GM23338 (cell line): ENCODE data around the gene CANT1. TPM values are rescaled to one million over a fixed set of nuclear protein-coding genes. Genes with fewer than 3 reads are reported as not detected.

Source experiments
- ATAC-seq: fragments of 200-7000 bp; cut with Tn5 transposase; 3 replicates; pipeline ENCODE4 v1.9.1; 2020
- DNase-seq: peaks from one replicate; pipeline ENCODE4 v3.0.0-alpha.2; 2015; ENCODE audit warnings: low spot score
- H2AFZ ChIP-seq: fragments of 200-600 bp; sonication (generic); 2 replicates; pipeline ENCODE4 v1.8.0; 2016; ENCODE audit warnings: antibody characterized with exemption, mild to moderate bottlenecking, moderate library complexity
- H3F3A ChIP-seq: fragments of 200-600 bp; sonication (generic); replicated peaks from 2 replicates; pipeline ENCODE4 v1.8.0; 2017; ENCODE audit warnings: antibody characterized with exemption, mixed run types, low read depth
- H3K27ac ChIP-seq: fragments of 200-600 bp; sonication (generic); 2 replicates; pipeline ENCODE4 v1.6.1; 2016; ENCODE audit warnings: low read depth
- H3K27me3 ChIP-seq: fragments of 200-600 bp; sonication (generic); 2 replicates; pipeline ENCODE4 v1.8.0; 2016; ENCODE audit warnings: mild to moderate bottlenecking, mixed run types, moderate library complexity; ENCODE audit not compliant: insufficient read depth
- H3K36me3 ChIP-seq: fragments of 200-600 bp; sonication (generic); 2 replicates; pipeline ENCODE4 v1.8.0; 2016; ENCODE audit warnings: mild to moderate bottlenecking; ENCODE audit not compliant: insufficient read depth
- H3K4me1 ChIP-seq: fragments of 200-600 bp; sonication (generic); 2 replicates; pipeline ENCODE4 v1.8.0; 2016; ENCODE audit warnings: mild to moderate bottlenecking, moderate library complexity; ENCODE audit not compliant: insufficient read depth
- H3K4me2 ChIP-seq: fragments of 200-600 bp; sonication (generic); 2 replicates; pipeline ENCODE4 v1.7.1; 2017; ENCODE audit warnings: mixed run types
- H3K4me3 ChIP-seq: fragments of 200-600 bp; sonication (generic); 2 replicates; pipeline ENCODE4 v1.6.1; 2016; ENCODE audit warnings: mixed run types
- H3K79me2 ChIP-seq: fragments of 200-600 bp; sonication (generic); replicated peaks from 2 replicates; pipeline ENCODE4 v1.8.0; 2017; ENCODE audit warnings: mild to moderate bottlenecking; ENCODE audit not compliant: insufficient read depth
- H3K9me2 ChIP-seq: fragments of 200-600 bp; sonication (generic); 2 replicates; pipeline ENCODE4 v1.8.0; 2017; ENCODE audit not compliant: insufficient read depth
- H4K20me1 ChIP-seq: fragments of 200-600 bp; sonication (generic); replicated peaks from 2 replicates; pipeline ENCODE4 v1.8.0; 2017; ENCODE audit warnings: mild to moderate bottlenecking; ENCODE audit not compliant: insufficient read depth
- H3K27ac Mint-ChIP-seq: 2 replicates; pipeline ENCODE4 v1.8.0; 2020; ENCODE audit warnings: inconsistent platforms, mild to moderate bottlenecking, moderate library complexity, mixed read lengths
- H3K27me3 Mint-ChIP-seq: 3 replicates; pipeline ENCODE4 v1.8.0; 2022; ENCODE audit warnings: low read depth, mild to moderate bottlenecking, moderate library complexity, mixed read lengths, inconsistent platforms; ENCODE audit not compliant: insufficient read depth, poor library complexity
- H3K36me3 Mint-ChIP-seq: 3 replicates; pipeline ENCODE4 v1.8.0; 2021; ENCODE audit warnings: low read depth, mild to moderate bottlenecking, inconsistent platforms, moderate library complexity, mixed read lengths
- H3K4me1 Mint-ChIP-seq: 3 replicates; pipeline ENCODE4 v1.8.0; 2020; ENCODE audit warnings: mild to moderate bottlenecking, inconsistent platforms, mixed read lengths
- H3K4me3 Mint-ChIP-seq: 3 replicates; pipeline ENCODE4 v1.8.0; 2021; ENCODE audit warnings: moderate library complexity, mild to moderate bottlenecking, inconsistent platforms, mixed read lengths
- H3K9me3 Mint-ChIP-seq: 3 replicates; pipeline ENCODE4 v1.8.0; 2020; ENCODE audit warnings: moderate library complexity, mild to moderate bottlenecking, inconsistent platforms, mixed read lengths
- CREB1 ChIP-seq: fragments of 250-450 bp; sonication (Bioruptor Pico); IDR thresholded peaks from 2 replicates; pipeline ENCODE4 v1.5.0; 2020; ENCODE audit warnings: low read depth, mild to moderate bottlenecking, moderate library complexity
- ETS1 ChIP-seq: IDR thresholded peaks from 2 replicates; pipeline ENCODE4 v1.6.1; 2016; ENCODE audit warnings: antibody characterized with exemption
- EZH2 ChIP-seq: fragments of 200-600 bp; sonication (generic); IDR thresholded peaks from one replicate; pipeline ENCODE4 v1.8.0; 2017; ENCODE audit warnings: antibody characterized with exemption, mild to moderate bottlenecking, low read depth; ENCODE audit not compliant: unreplicated experiment
- EZH2phosphoT487 ChIP-seq: fragments of 200-600 bp; sonication (generic); IDR thresholded peaks from one replicate; pipeline ENCODE4 v1.8.1; 2018; ENCODE audit warnings: antibody characterized with exemption; ENCODE audit not compliant: unreplicated experiment
- JUNB ChIP-seq: IDR thresholded peaks from one replicate; pipeline ENCODE4 v1.6.1; 2016; ENCODE audit warnings: antibody characterized with exemption; ENCODE audit not compliant: unreplicated experiment
- NANOG ChIP-seq: IDR thresholded peaks from 2 replicates; pipeline ENCODE4 v1.6.1; 2016; ENCODE audit warnings: antibody characterized with exemption, borderline replicate concordance
- POLR2AphosphoS5 ChIP-seq: IDR thresholded peaks from 2 replicates; pipeline ENCODE4 v1.6.1; 2016; ENCODE audit warnings: antibody characterized with exemption, low read depth
- STAT1 ChIP-seq: IDR thresholded peaks from one replicate; pipeline ENCODE4 v1.6.1; 2016; ENCODE audit warnings: antibody characterized with exemption; ENCODE audit not compliant: unreplicated experiment
- ZNF114 ChIP-seq: fragments of 250-450 bp; sonication (Bioruptor Pico); IDR thresholded peaks from 2 replicates; pipeline ENCODE4 v1.5.0; 2020; ENCODE audit warnings: mild to moderate bottlenecking, moderate library complexity
- ZNF331 ChIP-seq: fragments of 250-450 bp; sonication (Bioruptor Pico); IDR thresholded peaks from 2 replicates; pipeline ENCODE4 v1.5.0; 2020; ENCODE audit warnings: low read depth, mild to moderate bottlenecking, moderate library complexity
- polyA plus RNA-seq: library from polyadenylated mRNA; unstranded; fragments of >200 nt; fragmentation: Nextera tagmentation; extraction: Ambion mirVana; gene quantifications from 2 replicates; pipeline ENCODE4 v1.2.1, GENCODE V29; 2016
- total RNA-seq: library from RNA; depleted of rRNA; stranded (reverse); fragments of >200 nt; shearing (Covaris generic); gene quantifications from 2 replicates; pipeline ENCODE4 v1.2.3, GENCODE V29; 2014
- TF ChIP-seq, protein P1 (sequence below): fragments of 250-450 bp; sonication (Bioruptor Pico); IDR thresholded peaks from 2 replicates; pipeline ENCODE4 v1.5.0; 2020; ENCODE audit warnings: mild to moderate bottlenecking, moderate library complexity
- TF ChIP-seq, protein P2 (sequence below): IDR thresholded peaks from one replicate; pipeline ENCODE4 v1.6.1; 2018; ENCODE audit warnings: antibody characterized with exemption; ENCODE audit not compliant: unreplicated experiment

The CANT1 gene
- total and polyA plus RNA-seq, 2 experiments from 2014 or later: 5.9 to 38.8 TPM

DNA sequence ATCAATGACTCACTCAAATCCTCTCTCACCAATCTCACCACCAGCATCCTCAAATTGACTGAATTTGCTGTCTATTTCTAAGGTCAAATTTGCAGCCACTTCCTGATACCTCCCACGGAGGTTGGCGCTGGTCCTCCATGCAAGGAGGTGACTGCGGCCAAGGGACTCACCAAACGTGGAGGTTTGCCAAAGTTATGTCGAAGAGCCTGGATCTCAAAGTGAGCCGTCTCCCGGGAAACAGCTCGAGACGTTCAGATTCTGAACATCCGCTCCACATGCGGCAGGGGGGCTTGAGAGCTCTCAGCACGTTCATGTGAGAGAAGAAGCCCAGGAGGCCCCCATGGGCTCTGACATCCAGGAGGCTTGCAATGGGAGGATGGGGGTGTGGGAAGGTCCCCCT, 52.4 kb downstream of the CANT1 start:
- Mint-ChIP-seq H3K4me1 (peaks cover 5% of the 10 kb centered on the region; the same call in 2 of the 3 replicates), H3K36me3 (no peaks in the 10 kb centered on the region), H3K4me3 (no peak overlapping the region), H3K27me3 (peaks cover 12% of the 10 kb centered on the region), H3K27ac (no peak overlapping the region), H3K9me3 (no peaks in the 10 kb centered on the region)
- H3K4me3 ChIP-seq: no peak overlapping the region
- DNase-seq: no peak
- no peak overlapping the region for H2AFZ ChIP-seq
- no peak for ATAC-seq
- H3F3A ChIP-seq: no peaks in the 10 kb centered on the region
- H3K4me2 ChIP-seq: no peak overlapping the region
- no peaks in the 10 kb centered on the region; the same call in 1 of the 2 replicates for H4K20me1 ChIP-seq
- TF ChIP-seq NANOG: no peak
- no peak for TF ChIP-seq EZH2phosphoT487
- no peaks in the 10 kb centered on the region for H3K79me2 ChIP-seq
- H3K4me1 ChIP-seq: no peaks in the 10 kb centered on the region
- H3K27ac ChIP-seq: no peak overlapping the region
- no peaks in the 10 kb centered on the region for H3K9me2 ChIP-seq
- no peaks in the 10 kb centered on the region for H3K36me3 ChIP-seq
- no peaks in the 10 kb centered on the region for H3K27me3 ChIP-seq

DNA sequence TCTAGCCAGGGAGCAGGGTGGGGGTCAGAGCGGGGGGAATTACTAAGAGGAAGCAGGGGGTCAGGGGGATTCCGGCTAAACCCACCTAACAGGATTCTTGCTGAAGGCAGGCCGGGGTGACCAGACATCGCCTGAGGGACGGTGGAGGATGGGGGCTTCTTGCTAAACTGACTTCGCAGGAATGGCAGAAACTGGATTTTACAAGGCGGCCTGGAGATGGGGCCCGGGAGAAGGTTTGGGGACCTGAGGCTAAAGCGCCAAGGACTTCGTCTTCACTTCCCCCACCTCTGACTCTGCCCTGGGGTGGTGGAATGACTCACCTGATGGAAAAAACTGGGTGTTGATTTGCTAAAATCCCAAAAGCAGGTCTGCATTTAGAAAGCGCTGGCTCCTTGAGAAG, 53.3 kb downstream of the CANT1 start:
- H4K20me1 ChIP-seq: no peaks in the 10 kb centered on the region; the same call in 1 of the 2 replicates
- Mint-ChIP-seq H3K27me3 (peaks cover 12% of the 10 kb centered on the region), H3K36me3 (0 out of 3 replicates have a peak, but pooled peaks cover 1% of the 10 kb centered on the region), H3K27ac (no peak overlapping the region), H3K4me1 (peaks cover 7% of the 10 kb centered on the region; the same call in 2 of the 3 replicates), H3K4me3 (no peak overlapping the region), H3K9me3 (peaks cover 4% of the 10 kb centered on the region; the same call in 2 of the 3 replicates)
- no peak overlapping the region for H3K4me3 ChIP-seq
- H3K79me2 ChIP-seq: no peaks in the 10 kb centered on the region
- H2AFZ ChIP-seq: 0 out of 2 replicates have a peak overlapping the region, but pooled peaks have one; percentile 18
- H3K36me3 ChIP-seq: no peaks in the 10 kb centered on the region
- no peaks in the 10 kb centered on the region for H3F3A ChIP-seq
- H3K9me2 ChIP-seq: no peaks in the 10 kb centered on the region
- no peak overlapping the region for H3K27ac ChIP-seq
- ATAC-seq (no peak), DNase-seq (no peak)
- no peaks in the 10 kb centered on the region for H3K4me1 ChIP-seq
- H3K27me3 ChIP-seq: no peaks in the 10 kb centered on the region
- H3K4me2 ChIP-seq: no peak overlapping the region
- TF ChIP-seq, protein P1, sequence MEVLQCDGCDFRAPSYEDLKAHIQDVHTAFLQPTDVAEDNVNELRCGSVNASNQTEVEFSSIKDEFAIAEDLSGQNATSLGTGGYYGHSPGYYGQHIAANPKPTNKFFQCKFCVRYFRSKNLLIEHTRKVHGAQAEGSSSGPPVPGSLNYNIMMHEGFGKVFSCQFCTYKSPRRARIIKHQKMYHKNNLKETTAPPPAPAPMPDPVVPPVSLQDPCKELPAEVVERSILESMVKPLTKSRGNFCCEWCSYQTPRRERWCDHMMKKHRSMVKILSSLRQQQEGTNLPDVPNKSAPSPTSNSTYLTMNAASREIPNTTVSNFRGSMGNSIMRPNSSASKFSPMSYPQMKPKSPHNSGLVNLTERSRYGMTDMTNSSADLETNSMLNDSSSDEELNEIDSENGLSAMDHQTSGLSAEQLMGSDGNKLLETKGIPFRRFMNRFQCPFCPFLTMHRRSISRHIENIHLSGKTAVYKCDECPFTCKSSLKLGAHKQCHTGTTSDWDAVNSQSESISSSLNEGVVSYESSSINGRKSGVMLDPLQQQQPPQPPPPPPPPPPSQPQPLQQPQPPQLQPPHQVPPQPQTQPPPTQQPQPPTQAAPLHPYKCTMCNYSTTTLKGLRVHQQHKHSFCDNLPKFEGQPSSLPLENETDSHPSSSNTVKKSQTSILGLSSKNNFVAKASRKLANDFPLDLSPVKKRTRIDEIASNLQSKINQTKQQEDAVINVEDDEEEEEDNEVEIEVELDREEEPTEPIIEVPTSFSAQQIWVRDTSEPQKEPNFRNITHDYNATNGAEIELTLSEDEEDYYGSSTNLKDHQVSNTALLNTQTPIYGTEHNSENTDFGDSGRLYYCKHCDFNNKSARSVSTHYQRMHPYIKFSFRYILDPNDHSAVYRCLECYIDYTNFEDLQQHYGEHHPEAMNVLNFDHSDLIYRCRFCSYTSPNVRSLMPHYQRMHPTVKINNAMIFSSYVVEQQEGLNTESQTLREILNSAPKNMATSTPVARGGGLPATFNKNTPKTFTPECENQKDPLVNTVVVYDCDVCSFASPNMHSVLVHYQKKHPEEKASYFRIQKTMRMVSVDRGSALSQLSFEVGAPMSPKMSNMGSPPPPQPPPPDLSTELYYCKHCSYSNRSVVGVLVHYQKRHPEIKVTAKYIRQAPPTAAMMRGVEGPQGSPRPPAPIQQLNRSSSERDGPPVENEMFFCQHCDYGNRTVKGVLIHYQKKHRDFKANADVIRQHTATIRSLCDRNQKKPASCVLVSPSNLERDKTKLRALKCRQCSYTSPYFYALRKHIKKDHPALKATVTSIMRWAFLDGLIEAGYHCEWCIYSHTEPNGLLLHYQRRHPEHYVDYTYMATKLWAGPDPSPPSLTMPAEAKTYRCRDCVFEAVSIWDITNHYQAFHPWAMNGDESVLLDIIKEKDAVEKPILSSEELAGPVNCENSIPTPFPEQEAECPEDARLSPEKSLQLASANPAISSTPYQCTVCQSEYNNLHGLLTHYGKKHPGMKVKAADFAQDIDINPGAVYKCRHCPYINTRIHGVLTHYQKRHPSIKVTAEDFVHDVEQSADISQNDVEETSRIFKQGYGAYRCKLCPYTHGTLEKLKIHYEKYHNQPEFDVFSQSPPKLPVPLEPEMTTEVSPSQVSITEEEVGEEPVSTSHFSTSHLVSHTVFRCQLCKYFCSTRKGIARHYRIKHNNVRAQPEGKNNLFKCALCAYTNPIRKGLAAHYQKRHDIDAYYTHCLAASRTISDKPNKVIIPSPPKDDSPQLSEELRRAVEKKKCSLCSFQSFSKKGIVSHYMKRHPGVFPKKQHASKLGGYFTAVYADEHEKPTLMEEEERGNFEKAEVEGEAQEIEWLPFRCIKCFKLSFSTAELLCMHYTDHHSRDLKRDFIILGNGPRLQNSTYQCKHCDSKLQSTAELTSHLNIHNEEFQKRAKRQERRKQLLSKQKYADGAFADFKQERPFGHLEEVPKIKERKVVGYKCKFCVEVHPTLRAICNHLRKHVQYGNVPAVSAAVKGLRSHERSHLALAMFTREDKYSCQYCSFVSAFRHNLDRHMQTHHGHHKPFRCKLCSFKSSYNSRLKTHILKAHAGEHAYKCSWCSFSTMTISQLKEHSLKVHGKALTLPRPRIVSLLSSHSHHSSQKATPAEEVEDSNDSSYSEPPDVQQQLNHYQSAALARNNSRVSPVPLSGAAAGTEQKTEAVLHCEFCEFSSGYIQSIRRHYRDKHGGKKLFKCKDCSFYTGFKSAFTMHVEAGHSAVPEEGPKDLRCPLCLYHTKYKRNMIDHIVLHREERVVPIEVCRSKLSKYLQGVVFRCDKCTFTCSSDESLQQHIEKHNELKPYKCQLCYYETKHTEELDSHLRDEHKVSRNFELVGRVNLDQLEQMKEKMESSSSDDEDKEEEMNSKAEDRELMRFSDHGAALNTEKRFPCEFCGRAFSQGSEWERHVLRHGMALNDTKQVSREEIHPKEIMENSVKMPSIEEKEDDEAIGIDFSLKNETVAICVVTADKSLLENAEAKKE (CRISPR knock-in tag): no peak
- TF ChIP-seq JUNB (no peak), CREB1 (no peak), EZH2phosphoT487 (no peak), STAT1 (no peak), ZNF114 (CRISPR knock-in tag) (no peak), EZH2 (no peak), NANOG (no peak), ZNF331 (CRISPR knock-in tag) (no peak), POLR2AphosphoS5 (no peak), ETS1 (no peak)
- TF ChIP-seq, protein P2, sequence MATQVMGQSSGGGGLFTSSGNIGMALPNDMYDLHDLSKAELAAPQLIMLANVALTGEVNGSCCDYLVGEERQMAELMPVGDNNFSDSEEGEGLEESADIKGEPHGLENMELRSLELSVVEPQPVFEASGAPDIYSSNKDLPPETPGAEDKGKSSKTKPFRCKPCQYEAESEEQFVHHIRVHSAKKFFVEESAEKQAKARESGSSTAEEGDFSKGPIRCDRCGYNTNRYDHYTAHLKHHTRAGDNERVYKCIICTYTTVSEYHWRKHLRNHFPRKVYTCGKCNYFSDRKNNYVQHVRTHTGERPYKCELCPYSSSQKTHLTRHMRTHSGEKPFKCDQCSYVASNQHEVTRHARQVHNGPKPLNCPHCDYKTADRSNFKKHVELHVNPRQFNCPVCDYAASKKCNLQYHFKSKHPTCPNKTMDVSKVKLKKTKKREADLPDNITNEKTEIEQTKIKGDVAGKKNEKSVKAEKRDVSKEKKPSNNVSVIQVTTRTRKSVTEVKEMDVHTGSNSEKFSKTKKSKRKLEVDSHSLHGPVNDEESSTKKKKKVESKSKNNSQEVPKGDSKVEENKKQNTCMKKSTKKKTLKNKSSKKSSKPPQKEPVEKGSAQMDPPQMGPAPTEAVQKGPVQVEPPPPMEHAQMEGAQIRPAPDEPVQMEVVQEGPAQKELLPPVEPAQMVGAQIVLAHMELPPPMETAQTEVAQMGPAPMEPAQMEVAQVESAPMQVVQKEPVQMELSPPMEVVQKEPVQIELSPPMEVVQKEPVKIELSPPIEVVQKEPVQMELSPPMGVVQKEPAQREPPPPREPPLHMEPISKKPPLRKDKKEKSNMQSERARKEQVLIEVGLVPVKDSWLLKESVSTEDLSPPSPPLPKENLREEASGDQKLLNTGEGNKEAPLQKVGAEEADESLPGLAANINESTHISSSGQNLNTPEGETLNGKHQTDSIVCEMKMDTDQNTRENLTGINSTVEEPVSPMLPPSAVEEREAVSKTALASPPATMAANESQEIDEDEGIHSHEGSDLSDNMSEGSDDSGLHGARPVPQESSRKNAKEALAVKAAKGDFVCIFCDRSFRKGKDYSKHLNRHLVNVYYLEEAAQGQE: no peak
